22Rv1 (cell line): Measurements from ENCODE around the gene CCSER1.

ENCODE experiments used
- CTCF ChIP-seq: fragments of 450-650 bp; IDR thresholded peaks from 2 replicates; pipeline ENCODE4 v1.5.1; 2017; ENCODE audit warnings: mild to moderate bottlenecking
- ZFX ChIP-seq: fragments of 450-650 bp; IDR thresholded peaks from 2 replicates; pipeline ENCODE4 v1.6.1; 2017; ENCODE audit warnings: antibody characterized with exemption, borderline replicate concordance

DNA sequence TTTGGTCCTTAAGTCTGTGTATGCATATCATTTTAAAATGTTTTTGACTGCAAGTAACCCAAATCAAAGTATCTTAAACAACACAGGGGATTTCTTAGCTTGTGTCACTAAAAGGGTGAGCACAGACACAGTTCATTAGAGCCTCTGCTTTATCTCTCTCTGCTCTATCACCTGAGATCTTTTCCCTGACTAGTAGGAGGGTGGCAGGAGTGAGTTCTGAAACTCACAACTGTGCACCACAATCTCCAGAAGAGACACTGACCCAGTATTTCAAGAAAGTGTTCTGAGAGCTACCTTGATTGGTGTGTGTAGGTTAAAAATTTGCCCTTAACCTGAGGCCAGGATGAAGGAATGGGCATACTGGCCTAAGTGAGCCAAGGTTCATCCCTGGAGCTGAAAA lies 24.8 kb downstream of the CCSER1 start:
- TF ChIP-seq CTCF (no peak), ZFX (no peak)
